Activated T-helper 9 cell treated with anti-CD3 and anti-CD28 coated beads, Interleukin-2, amount 50 U/mL, for 16 hours (primary cell): ENCODE measurements around the gene KIF16B.

Source experiments
- DNase-seq: peaks from one replicate; pipeline ENCODE4 v3.0.0-alpha.2; 2020; ENCODE audit warnings: low read depth

KIF16B gene

GRCh38 chr20:16433293-16433580 lies 140.0 kb downstream of the KIF16B start:
- no peak for DNase-seq

- no peak for DNase-seq
Observed at GRCh38 chr20:16432466-16433292, 140.6 kb downstream of the KIF16B start.

DNA sequence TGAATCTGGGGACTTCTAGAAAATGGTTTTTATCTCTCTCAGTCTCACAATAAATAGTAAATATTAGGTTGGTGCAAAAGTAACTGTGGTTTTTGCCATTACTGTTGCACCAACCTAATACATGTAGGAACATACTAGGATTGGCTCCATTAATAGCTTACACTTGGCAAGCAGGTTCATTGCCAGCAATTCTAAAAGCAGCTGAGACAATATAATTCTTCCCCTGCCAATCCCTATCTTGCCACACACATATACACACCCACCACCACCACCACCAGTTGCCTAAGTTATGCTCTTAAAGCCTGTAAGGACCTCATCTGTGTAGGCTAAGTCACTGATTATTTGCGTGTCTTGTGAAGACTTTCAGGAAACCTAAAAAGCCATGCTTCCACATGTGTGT lies 145.1 kb downstream of the KIF16B start:
- DNase-seq, result no peak

- DNase-seq, result no peak
Observed at GRCh38 chr20:16427571-16427970, 145.7 kb downstream of the KIF16B start.

DNA sequence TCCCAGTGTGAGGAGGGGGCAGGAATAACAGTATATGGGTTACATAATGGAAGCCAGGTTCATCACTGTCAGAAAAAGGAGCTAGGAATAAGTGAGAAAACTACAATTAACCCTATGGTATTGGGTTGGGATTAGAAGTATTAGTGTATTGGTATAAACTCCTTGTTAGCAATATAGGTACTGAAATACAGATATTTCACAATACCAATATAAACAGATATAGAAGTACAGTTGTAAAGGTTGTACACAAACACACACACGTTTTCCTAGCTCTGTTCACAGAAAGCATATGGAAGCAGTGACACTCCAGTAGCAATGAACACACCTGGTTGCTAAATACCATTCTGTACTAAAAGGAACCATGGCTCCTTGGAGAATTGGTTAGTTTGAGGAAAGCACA lies 148.5 kb downstream of the KIF16B start:
- DNase-seq, result no peak

GRCh38 chr20:16423311-16424212 lies 149.7 kb downstream of the KIF16B start:
- DNase-seq, result no peak

DNA sequence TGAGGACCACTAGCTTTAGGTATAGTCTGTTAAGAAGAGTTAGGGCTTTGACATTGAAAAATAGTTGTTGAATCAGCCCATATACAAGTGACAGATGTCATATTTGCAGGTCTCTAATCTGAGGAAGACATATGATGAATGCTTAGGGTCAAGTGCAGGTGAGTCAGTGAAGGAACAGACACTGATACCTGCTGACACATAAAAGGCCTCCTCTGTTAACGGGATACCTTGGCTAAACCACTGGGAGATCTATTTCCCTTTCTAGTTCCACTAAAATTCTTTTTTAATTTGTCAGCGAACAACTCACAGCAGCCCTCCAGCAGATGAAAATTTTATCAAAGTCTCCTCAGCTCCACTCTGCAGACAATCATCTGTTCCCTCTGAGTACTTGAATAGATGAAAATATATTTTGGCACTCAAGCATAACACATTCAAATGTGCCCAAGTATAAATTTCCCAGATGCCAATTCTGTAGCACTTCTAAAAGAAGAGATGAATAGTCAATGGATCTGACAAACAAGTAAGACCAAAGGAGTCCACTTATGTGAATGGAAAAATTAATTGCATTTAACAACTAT lies 154.0 kb downstream of the KIF16B start:
- no peak for DNase-seq

- no peak for DNase-seq
Observed at GRCh38 chr20:16418616-16419015, 154.6 kb downstream of the KIF16B start.

DNA sequence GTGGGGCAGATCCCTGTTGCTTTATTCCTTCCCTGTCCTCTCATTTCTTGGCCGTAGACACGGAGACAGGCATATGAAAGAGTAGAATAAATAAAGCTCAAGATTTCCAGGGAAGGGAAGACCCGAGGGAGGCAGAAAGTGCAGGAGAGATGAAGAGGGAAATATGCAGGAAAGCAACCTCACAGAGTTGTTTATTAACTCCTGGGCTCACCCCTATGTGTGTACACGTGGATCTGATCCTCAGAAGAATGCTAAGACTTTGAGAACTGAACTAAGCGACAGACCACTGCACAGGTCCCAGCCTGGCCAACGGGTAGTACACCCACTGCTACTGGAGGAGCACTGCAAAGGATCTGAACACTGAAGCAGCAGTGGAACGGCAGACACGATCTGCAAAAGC lies 156.2 kb downstream of the KIF16B start:
- no peak for DNase-seq

DNA sequence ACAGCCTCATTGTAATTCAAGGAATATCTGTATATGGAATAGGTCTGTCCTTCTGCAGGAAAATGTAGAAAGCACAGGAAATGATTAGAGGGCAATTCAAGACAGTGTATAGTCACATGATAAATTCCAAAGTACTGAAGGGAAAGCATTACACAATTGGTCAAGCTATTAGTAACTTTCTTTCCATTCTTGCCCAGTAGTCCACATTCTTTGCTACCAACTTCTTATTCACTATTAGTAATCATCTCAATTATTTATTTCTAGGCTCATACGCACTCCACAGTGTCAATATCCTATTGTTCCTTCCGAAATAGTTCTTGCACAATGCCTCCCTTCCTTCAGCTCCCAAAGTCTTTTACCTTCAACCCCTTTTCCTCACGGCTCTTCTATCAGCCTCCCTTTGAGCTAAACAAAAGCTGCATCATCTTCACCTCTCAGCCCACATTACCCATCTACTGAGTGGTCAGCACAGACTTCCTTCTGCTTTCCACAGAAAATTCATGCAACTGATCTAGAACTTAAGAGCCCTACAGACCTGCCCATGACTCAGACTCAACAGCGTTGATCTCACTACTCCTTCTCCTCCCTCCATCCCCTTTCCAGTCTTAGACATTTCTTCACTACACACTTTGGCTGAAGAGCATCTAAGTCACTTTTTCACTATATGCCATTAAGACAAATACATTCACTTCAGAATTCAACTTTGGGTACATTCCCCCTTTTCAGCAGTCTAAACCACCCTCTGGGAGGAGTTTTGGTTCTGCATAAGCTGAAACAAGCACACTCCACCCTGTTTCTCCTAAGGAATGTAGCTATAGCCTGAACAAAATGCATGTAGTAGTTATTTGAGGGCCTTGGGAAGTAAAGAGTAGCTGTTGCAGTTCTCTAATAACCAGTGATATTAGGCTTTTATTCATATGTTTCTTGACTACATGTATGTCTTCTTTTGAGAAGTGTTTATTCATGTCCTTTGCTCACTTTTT lies 157.9 kb downstream of the KIF16B start:
- no peak for DNase-seq

DNA sequence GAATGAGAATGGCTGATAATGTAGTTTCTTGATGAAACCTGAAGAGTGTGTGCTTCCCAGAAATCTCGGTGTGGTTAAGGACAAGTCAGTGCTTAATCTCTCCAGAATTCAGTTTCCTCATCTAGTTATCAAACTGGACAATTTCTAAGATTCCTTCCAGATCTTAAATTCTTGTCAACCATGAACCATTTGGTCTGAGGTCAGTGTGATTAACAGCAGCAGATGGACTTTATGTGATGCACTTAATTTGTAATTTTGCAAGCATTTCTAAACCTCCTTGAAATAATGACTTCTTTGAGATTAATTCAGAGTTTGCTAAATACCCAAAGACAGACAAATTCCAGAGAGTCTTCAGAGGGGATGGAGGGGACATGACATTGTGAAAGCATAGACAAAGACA lies 160.3 kb downstream of the KIF16B start:
- no peak for DNase-seq

DNA sequence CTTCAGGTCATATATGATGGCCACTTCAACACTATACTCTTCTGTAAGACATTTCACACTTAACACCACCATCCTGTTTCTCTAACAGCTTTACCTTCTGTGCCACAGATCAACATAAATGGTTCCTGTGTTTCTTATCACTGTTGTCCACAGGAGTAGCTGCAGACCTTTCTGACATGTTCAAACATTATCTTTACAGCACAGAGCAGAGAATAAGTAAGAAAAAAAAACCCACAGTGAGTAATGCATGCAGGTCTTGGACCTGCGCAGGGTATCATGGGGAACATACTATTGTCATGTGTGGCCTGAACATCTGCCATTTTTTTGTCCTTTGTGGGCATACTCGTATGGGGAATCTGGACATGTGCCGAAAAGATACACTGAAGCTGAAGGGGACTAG lies 161.9 kb downstream of the KIF16B start:
- no peak for DNase-seq

DNA sequence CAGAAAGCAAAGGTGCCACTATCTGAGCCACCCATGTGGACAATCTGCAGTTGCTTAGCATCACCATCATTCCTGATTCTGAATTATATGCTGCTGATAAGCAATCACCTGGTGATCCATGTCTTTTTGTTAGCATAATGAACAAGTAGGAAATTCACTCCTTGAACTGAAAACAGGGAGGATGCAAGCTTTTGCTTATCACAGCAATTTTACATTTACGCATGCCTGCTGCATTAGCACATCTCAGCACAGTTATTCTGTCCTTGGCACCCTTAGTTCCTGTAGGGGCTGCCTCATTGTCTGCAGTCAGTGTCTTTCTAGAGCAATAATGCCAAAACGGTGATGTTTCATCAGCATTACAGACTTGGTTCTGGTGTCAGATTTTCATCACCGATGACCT lies 162.6 kb downstream of the KIF16B start:
- no peak for DNase-seq

DNA sequence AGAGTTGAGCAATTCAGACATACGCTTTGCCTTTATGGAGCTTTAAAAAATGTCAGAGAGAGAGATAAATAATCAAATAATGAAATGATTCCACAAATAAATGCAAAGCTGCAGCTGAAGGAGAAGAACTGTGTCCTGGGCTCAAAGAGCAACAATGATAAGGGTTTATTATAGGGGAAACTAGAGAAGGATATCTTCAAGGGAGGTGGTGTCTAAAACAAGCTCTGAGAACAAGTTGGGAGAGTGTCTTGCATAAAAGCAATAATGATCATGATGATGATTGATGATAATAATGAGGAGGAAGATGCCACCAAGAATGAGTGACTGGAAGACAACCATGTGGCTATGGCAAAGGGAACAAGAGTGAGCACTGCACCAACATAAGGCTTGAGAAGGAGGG lies 164.3 kb downstream of the KIF16B start:
- no peak for DNase-seq

GRCh38 chr20:16407251-16408067 lies 165.8 kb downstream of the KIF16B start:
- DNase-seq, result no peak

GRCh38 chr20:16405254-16405653 lies 168.0 kb downstream of the KIF16B start:
- no peak for DNase-seq

DNA sequence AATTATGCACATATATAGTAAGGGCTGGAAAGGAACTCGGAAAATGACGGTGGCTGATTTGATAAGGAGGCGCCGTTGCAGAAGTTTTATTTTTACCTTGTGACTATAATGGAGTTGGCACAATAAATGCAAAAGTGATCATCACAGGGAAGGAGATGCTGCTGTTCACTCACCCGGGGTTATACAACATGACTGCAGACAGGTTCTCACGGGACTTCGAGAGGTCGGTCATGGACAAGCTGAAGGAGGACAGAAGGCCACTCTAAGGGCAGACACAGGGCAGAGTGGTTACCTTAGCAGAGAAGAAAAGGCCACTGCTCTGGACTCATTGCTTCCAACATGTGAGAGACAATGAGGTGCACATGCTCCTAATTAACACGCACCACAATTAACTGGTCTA lies 168.6 kb downstream of the KIF16B start:
- DNase-seq, result no peak

GRCh38 chr20:16404171-16404570 lies 169.1 kb downstream of the KIF16B start:
- no peak for DNase-seq

- no peak for DNase-seq
Observed at GRCh38 chr20:16400234-16400633, 173.0 kb downstream of the KIF16B start.

DNA sequence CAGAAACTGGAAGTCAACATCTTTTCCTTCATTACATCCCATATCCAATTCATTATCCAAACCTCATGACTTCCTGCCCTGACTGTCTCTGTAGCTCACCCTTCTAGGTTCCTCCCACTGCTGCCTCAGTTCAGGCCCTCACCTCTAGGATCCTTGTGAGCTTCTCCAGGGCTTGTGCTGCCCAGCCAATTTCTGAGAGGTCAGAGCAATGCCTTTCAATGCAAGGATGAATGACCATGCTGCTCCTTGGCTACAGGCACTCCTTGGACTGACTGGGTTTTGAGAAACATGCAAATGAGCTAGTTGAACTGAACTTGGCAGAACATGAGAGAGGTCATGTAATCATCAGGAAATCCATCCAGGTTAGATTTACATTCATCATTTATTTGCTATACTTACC lies 173.4 kb downstream of the KIF16B start:
- no peak for DNase-seq

DNA sequence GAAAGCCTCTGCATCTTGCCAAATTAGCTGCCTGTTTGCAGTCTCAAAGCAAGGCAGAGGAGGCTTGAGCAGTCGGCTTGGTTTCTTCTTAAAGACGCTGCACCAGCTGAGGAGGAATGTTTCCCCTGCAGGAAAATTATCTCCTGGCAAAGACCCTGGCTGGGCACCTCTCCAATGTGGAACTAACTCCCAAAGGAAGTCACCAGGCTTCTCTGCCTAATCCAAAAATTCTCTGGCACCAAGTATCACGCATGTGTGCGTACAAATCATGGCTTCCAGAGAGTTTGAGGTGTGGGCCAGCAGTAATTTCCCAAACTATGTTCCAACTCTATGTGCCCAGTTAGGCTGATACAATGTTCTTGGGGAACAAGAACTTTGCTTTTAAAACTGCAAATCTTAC lies 176.2 kb downstream of the KIF16B start:
- DNase-seq, result no peak
